GM21423 (cell line): ENCODE data around the gene EDEM1.
"Not testable (repeated sequence)": the region's sequence is repeated elsewhere in the genome, so short reads cannot be mapped to it uniquely, and the experiment has no call there.

Experiments
- ATAC-seq: cut with Tn5 transposase; IDR thresholded peaks from one replicate; pipeline ENCODE4 v1.9.1; 2021; ENCODE audit warnings: mild to moderate bottlenecking, moderate library complexity; ENCODE audit not compliant: unreplicated experiment

The EDEM1 gene

DNA sequence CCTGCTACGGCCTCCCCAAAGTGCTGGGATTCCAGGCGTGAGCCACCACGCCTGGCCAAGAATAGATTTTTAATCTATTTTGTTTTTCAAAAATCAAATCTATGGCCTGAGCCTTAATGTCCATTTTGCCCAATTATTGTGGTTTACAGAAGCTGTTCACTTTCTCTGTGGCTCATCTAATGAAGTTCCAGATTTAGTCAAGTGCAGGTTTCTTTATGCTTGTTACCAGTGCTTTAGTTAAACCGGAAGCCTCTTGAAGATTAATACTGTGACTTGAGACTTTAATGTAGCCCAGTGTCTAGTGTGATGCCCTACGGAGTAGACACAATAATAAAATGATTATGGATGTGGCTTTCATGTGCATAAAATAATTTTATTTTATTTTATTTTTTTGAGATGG, 16.5 kb upstream of the EDEM1 start:
- no peak for ATAC-seq

DNA sequence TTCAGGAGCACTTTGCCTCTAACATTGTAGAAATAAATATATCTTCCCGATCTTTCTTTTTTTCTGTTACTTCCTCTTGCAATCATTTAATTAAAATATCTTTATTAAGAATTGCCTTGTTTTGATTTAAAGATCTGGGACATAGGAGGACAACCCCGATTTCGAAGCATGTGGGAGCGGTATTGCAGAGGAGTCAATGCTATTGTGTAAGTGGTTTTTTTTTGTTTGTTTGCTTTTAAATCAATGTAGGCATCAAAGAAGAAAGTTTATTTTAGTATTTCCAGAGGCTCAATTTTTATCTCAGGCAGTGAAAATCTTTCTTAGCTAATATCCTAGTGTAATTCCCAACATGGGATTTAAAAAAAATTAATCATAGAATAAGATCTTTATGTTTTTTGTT, 15.5 kb upstream of the EDEM1 start:
- no peak for ATAC-seq

DNA sequence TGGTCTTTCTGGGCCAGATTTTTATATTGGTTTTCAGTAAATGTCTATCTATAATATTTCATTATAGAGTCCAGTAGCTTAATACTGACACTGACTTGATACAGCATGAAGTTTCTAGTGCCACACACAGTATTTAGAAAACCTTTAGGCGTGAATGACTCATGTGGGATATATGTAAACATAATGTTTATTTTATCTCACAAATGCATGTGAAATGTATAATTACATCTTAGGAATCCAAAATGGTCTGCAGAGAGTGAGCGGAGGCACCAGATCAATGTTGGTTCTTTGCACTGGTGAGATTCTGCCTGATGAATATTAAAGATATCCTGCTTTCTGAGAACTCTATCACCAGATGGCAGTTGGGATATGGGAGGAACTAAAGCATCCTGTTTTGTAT, 8.5 kb upstream of the EDEM1 start:
- ATAC-seq = not testable (repeated sequence)

DNA sequence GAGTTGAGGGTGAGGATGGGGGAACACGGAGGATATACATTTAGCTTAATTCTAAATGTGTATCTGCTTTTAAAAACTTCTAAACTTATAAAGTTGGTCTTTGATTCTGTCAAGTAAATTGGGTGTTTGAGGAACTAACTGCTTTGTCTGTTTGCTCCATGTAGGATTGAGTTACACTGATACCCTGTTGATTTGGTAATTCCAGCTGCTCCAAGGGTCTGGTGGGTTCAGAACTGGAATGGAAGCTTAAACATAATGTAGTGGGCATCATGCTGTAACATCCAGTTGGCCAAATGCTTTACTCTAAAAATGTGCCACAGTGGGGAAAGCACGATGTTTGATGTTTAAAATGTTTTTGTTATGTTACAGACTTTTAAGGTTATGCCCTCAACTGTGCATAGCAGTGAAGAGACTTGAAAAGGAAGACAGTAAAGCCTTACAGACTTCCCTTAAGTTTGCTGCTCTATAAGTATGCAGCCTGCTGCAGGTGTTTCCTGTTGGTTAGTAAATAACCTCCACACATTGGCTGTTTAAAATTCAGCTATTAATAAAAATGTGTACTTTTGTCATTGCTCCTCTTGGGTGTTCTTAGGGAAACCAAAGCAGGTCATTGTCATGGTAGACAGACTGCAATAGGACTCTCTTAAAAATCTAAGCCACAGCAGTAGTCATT, 5.9 kb upstream of the EDEM1 start:
- ATAC-seq = peak; percentile 76

DNA sequence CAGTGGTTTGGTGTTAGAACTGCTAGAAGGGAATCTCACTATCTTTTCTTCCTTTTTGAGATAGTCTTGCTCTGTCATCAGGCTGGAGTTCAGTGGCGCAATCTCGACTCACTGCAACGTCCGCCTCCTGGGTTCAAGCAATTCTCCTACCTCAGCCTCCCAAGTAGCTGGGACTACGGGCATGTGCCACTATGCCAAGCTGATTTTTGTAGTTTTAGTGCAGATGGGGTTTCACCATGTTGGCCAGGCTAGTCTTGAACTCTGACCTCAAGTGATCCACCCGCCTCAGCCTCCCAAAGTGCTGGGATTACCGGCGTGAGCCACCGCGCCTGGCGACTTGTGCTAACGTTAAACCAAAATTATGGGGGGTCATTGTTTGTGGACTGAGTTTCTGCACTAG, 3.8 kb upstream of the EDEM1 start:
- not testable (repeated sequence) for ATAC-seq

DNA sequence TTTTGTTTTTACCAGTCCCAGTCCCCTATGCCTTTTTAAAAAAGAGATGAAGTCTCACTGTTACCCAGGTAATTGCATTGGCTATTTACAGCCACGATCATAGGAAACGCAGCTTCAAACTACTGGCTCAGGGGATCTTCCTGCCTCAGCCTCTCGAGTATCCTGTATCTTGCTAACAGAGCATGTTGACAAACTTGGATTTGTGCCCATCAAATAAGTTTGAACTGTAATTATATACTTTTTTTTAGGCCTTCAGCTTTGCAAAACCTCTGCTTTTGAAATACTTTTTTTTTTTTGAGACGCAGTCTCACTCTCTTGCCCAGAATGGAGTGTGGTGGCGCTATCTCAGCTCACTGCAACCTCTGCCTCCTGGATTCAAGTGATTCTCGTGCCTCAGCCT, 3.0 kb upstream of the EDEM1 start:
- ATAC-seq = no peak

DNA sequence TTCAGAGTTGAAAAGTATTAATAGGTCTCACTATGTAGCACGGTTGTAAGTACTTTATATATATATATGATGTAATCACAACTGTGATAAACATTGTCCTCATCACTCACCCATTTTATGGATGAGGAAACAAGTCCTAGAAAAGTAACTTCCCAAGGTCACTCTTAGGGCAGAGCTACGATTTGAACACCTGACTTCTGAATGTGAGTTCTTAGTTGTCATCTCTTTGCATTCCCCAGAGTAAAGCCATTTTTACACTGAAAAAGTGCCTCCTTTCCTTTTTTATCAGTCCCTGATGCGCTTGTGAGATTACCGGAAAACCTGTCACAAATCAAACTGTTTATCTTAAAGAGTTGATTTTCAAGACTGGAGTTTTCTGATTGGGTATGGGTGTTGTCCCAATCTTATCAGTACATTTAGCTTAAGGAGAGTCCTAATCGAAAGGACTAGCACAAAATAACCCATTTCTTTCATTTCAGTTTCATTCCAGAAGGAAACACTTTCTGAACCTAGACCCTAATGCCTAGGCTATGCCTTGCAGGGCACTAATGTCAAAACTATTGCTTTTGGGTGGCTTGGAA, 2.3 kb upstream of the EDEM1 start:
- no peak for ATAC-seq

DNA sequence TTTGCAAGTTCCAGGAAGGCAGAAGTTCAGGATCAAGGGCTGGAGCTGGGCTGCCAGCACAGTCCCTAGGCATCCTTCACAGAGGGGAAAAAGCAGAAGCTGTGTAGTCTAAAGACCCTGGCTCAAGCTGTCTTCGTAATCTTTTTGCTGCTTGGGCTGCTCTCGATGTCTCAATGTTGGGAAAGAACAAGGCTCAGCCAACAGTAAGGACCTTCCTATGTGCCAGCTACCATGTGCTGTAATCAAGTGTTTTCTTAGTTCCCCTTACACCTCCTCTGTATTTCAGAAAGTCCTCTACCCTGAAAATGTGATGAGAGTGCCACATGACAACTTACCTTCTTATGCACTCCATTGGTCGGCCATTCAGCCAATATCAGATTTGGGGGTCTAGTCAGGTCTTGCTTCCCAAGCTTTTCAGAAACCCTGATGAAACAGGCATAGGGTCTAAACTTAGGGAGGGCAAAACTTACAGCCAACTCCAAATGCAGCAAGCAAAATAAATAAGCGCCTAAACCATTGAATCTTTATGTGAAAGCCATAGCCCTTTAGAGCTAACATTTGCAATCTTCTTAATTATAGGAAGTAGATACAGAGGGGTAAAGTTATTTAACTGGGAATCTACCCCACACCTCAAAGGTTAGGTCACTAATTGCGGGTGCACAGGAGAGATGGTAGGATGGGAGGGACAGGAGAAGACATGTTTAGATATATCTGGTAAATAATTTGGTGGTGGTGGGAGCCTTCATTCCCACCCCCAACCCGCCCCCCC, 1.2 kb upstream of the EDEM1 start:
- peak; percentile 9 for ATAC-seq

DNA sequence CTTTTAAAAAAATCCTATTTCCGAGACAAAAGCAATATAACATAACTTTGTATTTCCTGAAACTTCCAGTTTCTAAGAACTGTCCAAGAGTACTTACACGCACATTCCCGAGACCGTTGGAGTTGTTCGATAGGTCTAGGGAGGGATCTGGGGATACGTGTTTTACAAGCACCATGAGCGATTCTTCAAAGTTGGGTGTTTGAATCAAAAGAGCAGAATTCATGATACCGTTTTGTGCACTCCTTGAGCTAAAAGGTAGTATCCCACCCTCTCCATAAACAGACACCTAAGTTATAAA, 700 bp upstream of the EDEM1 start:
- no peak for ATAC-seq

DNA sequence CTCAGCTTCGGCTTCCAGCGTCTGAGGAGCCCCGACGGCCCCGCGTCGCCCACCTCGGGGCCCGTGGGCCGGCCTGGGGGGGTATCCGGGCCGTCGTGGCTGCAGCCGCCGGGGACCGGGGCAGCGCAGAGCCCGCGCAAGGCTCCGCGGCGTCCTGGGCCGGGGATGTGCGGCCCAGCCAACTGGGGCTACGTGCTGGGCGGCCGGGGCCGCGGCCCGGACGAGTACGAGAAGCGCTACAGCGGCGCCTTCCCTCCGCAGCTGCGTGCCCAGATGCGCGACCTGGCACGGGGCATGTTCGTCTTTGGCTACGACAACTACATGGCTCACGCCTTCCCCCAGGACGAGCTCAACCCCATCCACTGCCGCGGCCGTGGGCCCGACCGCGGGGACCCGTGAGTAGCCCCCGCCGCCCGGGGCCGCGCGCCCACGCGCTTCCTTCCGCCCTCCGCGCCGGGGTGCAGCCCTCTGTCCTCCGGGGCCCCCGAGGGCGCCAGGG, 462 bp downstream of the EDEM1 start:
- peak; percentile 9 for ATAC-seq

DNA sequence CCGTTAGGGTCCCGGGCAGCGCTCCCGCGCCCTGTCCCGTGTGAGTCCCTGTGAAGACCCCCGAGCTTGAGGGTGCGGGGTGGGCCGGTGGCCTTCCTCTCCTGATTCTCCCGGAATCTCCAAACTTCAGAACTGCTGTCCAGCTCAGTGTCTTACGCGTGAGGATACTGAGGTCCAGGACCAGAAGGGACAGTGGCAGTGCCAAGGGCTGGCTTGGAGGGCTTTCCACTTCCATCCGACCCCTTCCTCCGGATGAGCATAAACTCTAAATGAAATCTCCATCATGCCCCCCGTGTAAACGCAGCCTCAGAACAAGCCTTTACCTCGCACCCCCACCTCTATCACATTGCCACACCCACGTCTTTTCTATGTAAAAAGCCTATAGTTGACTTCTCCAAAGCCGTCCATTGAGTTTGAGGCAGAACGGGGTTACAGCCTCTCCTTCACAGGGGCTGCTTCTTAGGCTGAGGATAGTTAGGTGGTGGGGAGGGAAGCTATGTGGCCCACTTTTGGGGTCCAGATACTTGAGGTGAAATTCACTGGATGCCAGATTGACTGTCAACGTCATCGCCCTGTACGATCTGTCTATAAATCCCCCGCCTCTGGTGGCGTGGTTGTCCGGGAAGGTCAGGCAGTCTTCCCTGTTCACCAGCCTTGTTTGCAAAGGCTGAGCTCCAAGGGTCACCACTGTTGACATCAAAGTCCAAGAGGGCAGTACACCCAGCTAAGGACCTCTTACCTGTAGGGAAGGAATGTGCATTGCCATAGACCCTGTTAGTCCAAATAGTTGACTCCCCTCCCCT, 1.1 kb downstream of the EDEM1 start:
- ATAC-seq = no peak

DNA sequence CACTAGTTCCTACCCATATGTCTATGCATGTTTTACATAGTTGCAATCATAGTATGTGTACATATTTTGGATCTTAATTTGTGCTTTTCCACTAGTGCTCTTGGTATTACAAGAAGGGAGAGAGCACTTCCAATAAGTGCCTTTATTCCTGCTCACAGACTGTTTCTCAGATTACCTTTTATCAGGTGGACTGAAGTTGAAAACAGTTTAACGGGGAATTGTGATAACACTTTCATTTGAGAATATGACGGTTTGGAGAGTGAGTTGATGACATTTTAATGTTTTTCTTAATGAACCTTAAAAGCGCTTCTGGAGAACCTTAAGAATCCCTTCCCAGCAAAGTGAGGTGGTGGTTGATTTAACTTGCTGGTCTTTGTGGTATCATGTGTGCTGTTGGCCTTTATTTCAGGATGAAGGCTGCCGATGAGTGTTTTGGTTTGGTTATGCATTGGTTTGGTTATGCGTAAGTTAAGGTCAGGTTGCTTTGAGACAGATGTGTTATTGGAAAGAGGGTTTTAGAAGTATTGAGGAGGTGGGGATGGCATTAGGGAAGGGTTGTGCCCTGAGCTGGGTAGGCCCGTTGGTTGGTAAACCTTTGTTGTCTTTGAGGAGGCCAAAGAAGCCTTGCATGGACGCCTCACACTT, 2.8 kb downstream of the EDEM1 start:
- ATAC-seq = no peak

DNA sequence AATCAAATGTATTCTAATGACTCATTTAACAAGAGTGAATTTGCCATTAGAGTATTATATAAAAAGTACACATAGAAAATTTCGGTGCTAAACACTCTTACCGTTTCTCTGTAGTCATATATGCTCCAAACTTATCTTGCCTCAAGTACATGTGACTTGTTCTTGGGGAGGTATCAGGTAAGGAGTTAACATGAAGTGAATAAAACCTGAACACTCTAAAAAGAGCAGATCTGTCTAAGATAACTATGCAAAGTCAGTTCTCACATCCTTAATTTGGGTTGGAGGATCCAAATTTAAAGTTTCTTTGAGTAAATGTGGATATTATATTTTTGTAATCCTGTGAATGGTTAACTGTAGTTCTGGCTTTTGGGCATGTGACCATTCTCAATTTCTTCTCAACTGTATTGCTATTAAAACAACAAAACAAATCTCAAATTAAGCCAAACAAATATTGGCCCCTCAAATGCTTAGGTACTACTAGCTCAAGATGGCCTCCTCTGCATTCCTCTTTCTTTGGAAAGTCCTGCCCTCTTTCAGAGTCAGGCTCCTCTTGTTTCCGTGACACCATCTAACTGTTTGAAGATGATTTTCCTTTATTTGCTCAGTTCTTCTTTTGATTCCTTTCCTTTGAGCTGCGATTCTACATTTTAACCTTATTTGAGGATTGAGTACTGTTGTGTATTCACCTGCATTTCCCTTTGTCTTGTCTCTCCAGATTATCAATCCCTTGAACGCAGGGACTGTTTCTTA, 4.2 kb downstream of the EDEM1 start:
- ATAC-seq = no peak

DNA sequence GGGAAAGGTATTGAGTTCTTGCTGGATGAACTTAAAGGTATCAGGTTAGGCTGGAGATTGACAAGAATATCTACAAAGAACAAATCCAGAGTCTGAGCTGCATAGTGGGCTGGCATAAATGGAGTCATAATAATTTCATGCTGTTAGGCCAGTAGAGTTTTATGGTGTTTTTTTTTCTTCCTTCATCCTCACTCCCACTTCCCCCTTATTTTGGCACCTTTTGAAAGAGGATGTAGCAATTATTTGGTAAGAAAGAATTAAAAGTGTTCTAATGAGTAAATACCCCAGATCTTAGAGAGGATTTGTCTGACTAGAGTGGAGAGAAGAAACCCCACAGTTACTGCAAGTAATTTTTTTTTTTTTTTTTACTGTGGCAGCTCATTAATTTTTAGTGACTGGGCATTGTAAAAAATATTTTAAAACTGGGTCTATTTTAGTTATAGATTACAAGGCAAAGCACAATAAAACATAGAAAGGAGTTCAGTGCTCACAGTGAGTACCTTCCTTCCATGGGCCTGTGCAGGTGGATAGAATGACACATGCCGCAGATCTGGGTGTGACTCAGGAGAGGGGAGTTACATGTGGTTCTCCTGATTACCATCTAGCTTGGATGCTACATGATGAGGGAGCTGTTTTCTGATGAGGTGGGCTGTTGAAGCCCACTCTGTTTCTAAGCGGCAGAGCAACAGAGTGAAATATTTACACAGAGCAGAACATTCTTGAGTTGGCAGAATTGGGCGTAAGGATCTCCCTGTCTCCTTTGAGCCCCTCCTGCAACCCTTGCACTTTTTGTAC, 5.3 kb downstream of the EDEM1 start:
- ATAC-seq = no peak

DNA sequence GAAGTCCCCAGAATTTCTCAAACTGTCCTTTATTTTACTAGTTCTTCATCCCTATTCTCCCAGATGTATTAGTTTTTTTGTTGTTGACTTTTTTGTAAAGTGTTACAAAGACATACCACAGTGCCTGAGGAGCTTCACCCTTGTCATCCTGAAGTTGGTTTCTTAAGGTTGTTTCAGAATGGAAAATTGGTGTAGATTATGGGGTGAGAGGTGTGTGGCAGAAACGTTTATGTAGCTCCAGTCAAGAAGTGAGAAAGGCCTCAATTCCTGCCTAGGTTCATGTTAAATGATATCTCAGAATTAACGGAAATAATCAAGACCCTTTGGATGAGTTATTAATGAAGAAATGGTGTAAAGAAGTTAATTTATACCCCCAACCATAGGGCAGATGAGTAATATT, 6.8 kb downstream of the EDEM1 start:
- ATAC-seq = no peak

DNA sequence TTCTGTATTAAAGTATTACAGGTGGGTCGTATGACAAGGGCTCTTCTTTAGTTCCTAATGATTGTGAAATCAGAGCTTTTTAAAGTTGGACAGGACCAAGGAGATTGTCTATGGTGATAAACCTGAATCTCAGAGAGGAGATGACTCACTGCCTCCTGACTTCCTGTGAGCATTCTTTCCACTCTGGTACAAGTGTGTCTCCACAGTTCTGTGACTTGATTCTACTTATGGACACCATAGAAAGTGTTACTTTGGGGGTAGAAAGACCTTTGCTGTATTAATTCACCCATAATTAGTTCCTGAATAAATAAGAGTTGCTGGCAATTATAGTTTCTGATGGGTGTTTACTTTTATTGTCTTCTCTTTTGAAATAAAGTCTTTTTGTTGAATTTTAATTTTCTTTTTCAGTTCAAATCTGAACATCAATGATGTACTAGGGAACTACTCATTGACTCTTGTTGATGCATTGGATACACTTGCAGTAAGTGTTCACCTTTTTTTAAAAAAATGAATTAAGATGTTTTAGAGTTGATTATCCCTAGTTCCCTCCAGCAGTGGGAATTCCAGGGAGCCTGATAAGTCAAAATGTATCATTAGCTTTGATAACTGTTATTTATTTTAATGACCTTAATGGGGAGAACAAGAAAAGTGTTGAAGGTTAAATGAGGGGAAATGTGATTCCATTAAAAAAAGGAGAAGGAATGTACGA, 7.4 kb downstream of the EDEM1 start:
- peak; percentile 41 for ATAC-seq

DNA sequence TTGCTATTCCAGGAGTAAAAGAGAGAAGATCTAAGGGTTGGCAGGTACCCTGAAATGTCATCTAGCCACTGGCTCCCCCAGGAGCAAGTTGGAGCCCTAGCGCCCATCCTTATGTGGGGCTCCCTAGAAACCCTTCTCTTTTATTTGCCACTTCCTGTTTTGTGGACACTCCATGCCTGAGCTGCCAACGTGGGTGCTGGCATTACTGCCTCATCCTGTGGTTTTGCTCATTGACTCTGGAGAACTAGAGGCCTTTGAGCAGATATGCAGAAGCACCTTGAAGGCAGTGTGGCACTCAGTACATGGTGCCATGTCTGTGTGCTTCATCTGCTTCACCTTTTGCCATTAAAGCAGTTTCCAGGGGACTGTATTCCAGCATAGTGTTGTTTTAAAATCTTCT, 8.1 kb downstream of the EDEM1 start:
- ATAC-seq = no peak

DNA sequence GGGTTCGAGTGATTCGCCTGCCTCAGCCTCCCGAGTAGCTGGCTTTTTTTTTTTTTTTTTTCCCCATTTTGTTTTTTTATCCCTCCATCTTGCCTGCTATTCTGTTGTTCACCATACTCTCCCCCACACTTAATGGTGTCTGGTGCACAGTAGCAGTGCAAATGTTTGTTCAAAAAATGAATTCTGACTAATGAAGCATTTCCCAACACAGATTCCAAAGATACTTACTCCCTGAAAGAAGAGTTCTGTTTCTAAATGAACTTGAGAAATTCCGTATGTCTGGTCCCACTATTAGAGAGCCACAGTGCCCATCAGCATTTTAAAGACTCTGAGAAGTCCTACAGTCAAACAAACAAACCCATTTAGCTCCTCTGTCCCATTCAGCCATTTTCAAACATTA, 9.5 kb downstream of the EDEM1 start:
- ATAC-seq = no peak
